Endothelial cell of umbilical vein (primary cell): ENCODE data around the gene C6orf89. TPM values are rescaled to one million over a fixed set of nuclear protein-coding genes. Genes with fewer than 3 reads are reported as not detected.

Experiments
- BruUV-seq: library from RNA; stranded (reverse); fragments of 400-500 nt; replicated peaks from 2 replicates; lab custom pipeline; 2021; lab: Mats Ljungman, UMichigan
- CTCF ChIA-PET: fragments of 300-600, 350-600 bp; sonication (Branson Sonifier 250); formaldehyde crosslinking; loops from one replicate; lab custom pipeline; 2021; ENCODE audit warnings: antibody characterized with exemption, inconsistent platforms; lab: Charles Lee
- POLR2A ChIA-PET: fragments of 300-600, 350-600 bp; sonication (Branson Sonifier 250); formaldehyde crosslinking; loops from one replicate; lab custom pipeline; 2021; ENCODE audit warnings: antibody characterized with exemption, inconsistent platforms; lab: Charles Lee
- DNase-seq: peaks from one replicate; pipeline ENCODE4 v3.0.0-alpha.2; 2011; ENCODE audit warnings: low read depth, low spot score
- FAIRE-seq: peaks from 2 replicates; lab custom pipeline; 2011; peaks lifted over from hg19 to GRCh38; lab: Jason Lieb, UNC
- H2AFZ ChIP-seq: 2 replicates; pipeline ENCODE4 v1.6.0; 2012; ENCODE audit warnings: low read depth, low read length, control low read depth, inconsistent platforms
- H3K27ac ChIP-seq: 2 replicates; pipeline ENCODE4 v1.5.1; 2011; ENCODE audit warnings: low read depth, mild to moderate bottlenecking, control low read depth, low read length, moderate library complexity; ENCODE audit not compliant: insufficient read depth
- H3K27me3 ChIP-seq, 2 experiments: 2 replicates each; pipeline versions ENCODE4 v1.6.0 to v1.6.1; 2011; ENCODE audit warnings: low read length in 2 of 2, mixed read lengths in 1 of 2; ENCODE audit not compliant: control insufficient read depth in 2 of 2, insufficient read depth in 2 of 2
- H3K36me3 ChIP-seq, 2 experiments: 2 replicates in 1 of 2; 3 replicates in 1 of 2; pipeline ENCODE4 v1.5.1; 2011; ENCODE audit warnings: low read length in 2 of 2, mild to moderate bottlenecking in 1 of 2, moderate library complexity in 1 of 2; ENCODE audit not compliant: control insufficient read depth in 2 of 2, insufficient read depth in 2 of 2; ENCODE audit errors: extremely low read depth in 1 of 2
- H3K4me1 ChIP-seq: 3 replicates; pipeline ENCODE4 v1.5.1; 2011; ENCODE audit warnings: mild to moderate bottlenecking, low read length; ENCODE audit not compliant: control insufficient read depth, insufficient read depth; ENCODE audit errors: extremely low read depth
- H3K4me2 ChIP-seq: 2 replicates; pipeline ENCODE4 v1.6.1; 2011; ENCODE audit warnings: low read length, control low read depth, mixed read lengths; ENCODE audit not compliant: insufficient read depth
- H3K4me3 ChIP-seq, 3 experiments: fragments of 200-600 bp in 1 of 3; sonication (generic), shearing (Covaris generic) in 1 of 3; replicated peaks in 1 of 3; 2 replicates each; pipeline ENCODE4 v1.5.1; 2011 to 2016; ENCODE audit warnings: control low read depth in 3 of 3, low read length in 3 of 3, mild to moderate bottlenecking in 2 of 3, inconsistent platforms in 1 of 3, low read depth in 1 of 3, moderate library complexity in 1 of 3; ENCODE audit not compliant: insufficient read depth in 1 of 3
- H3K79me2 ChIP-seq: 2 replicates; pipeline ENCODE4 v1.6.0; 2012; ENCODE audit warnings: low read length, inconsistent platforms; ENCODE audit not compliant: control insufficient read depth, insufficient read depth
- H3K9ac ChIP-seq: replicated peaks from 2 replicates; pipeline ENCODE3; 2011; ENCODE audit warnings: low read length, control low read depth; ENCODE audit not compliant: insufficient read depth; ENCODE audit errors: extremely low read depth
- H3K9me1 ChIP-seq: replicated peaks from 3 replicates; pipeline ENCODE4 v1.6.0; 2011; ENCODE audit warnings: mild to moderate bottlenecking, low read length; ENCODE audit not compliant: control insufficient read depth, insufficient read depth; ENCODE audit errors: extremely low read depth
- H3K9me3 ChIP-seq: replicated peaks from 2 replicates; pipeline ENCODE4 v1.5.1; 2012; ENCODE audit warnings: low read length, inconsistent platforms; ENCODE audit not compliant: control insufficient read depth, insufficient read depth
- H4K20me1 ChIP-seq: replicated peaks from 2 replicates; pipeline ENCODE3; 2011; ENCODE audit warnings: mild to moderate bottlenecking, low read length; ENCODE audit not compliant: control insufficient read depth, insufficient read depth; ENCODE audit errors: extremely low read depth
- CTCF ChIP-seq, 2 donors: IDR thresholded peaks; 1 replicate in 1 of 2; 2 replicates in 1 of 2; pipeline ENCODE4 v1.5.1; 2011; ENCODE audit warnings: low read length in 2 of 2, mild to moderate bottlenecking in 2 of 2, moderate library complexity in 2 of 2, control low read depth in 1 of 2, inconsistent platforms in 1 of 2, low read depth in 1 of 2; ENCODE audit not compliant: insufficient read depth in 1 of 2; ENCODE audit errors: extremely low read depth in 1 of 2
- FOS ChIP-seq: IDR thresholded peaks from 2 replicates; pipeline ENCODE4 v1.6.1; 2011; ENCODE audit warnings: mild to moderate bottlenecking, low read length, moderate library complexity, borderline replicate concordance; ENCODE audit not compliant: insufficient read depth
- GATA2 ChIP-seq: IDR thresholded peaks from 2 replicates; pipeline ENCODE4 v1.7.0; 2011; ENCODE audit warnings: low read depth, mild to moderate bottlenecking, moderate library complexity, mixed read lengths, low read length; ENCODE audit not compliant: insufficient read length, insufficient read depth
- JUN ChIP-seq: IDR thresholded peaks from 2 replicates; pipeline ENCODE4 v1.6.1; 2011; ENCODE audit warnings: borderline replicate concordance, low read depth; ENCODE audit not compliant: insufficient read length, insufficient read depth
- MAX ChIP-seq: IDR thresholded peaks from 2 replicates; pipeline ENCODE4 v1.6.1; 2011; ENCODE audit not compliant: insufficient read depth, insufficient read length
- MYC ChIP-seq: IDR thresholded peaks from one replicate; pipeline ENCODE4 v1.6.1; 2011; ENCODE audit warnings: mild to moderate bottlenecking, low read depth, low read length
- POLR2A ChIP-seq: IDR thresholded peaks from 2 replicates; pipeline ENCODE4 v1.6.1; 2012; ENCODE audit warnings: low read depth, mild to moderate bottlenecking, control low read depth, low read length
- POLR2AphosphoS5 ChIP-seq: IDR thresholded peaks from 2 replicates; pipeline ENCODE4 v1.6.1; 2012; ENCODE audit warnings: low read depth, mild to moderate bottlenecking, control low read depth, low read length, moderate library complexity; ENCODE audit not compliant: insufficient read depth
- dilution Hi-C: fragments of 300-500 bp; cut with MboI; formaldehyde crosslinking; loops from one replicate; pipeline ENCODE4 v1.15.0; 2019; ENCODE audit warnings: low sequenced_read_pairs; ENCODE audit not compliant: extremely low pct_ligation_motif_present
- intact Hi-C: fragments of 100-400 bp; cut with micrococcal nuclease; formaldehyde crosslinking; loops from one replicate; pipeline ENCODE4 v1.10.0; 2022
- polyA plus RNA-seq, 4 experiments: library from polyadenylated mRNA; depleted of rRNA in 3 of 4; stranded (reverse) in 3 of 4; unstranded in 1 of 4; fragments of >200 nt; gene quantifications; 2 replicates each; pipeline versions ENCODE4 v1.2.1 to v1.2.3, GENCODE V29; 2011 to 2012; ENCODE audit warnings: missing spikeins in 1 of 4
- total RNA-seq: library from RNA; stranded (reverse); gene quantifications from 2 replicates; pipeline ENCODE4 v1.2.3, GENCODE V29; 2021

Gene C6orf89
- total and polyA plus RNA-seq, 2 donors (not counting 3 experiments of a cell fraction or from before 2014, with no cell fraction given) = 18.2 to 34.0 TPM

GRCh38 chr6:36925809-36926208 lies 40.1 kb downstream of the C6orf89 start:
- H2AFZ ChIP-seq = no peak overlapping the region
- no peaks in the 10 kb centered on the region for H4K20me1 ChIP-seq
- H3K36me3 ChIP-seq = peaks cover 5 to 7% of the 10 kb centered on the region in 2 experiments
- no TSS peak for BruUV-seq
- no peaks in the 10 kb centered on the region for H3K27me3 ChIP-seq
- no peak overlapping the region for H3K9ac ChIP-seq
- intact Hi-C loops (no loop called here), dilution Hi-C loops (no loop called here)
- TF ChIP-seq CTCF (IDR thresholded peaks at IDR 0.05; ENCODE audit: extremely low read depth in 1 of 2, insufficient read depth in 1 of 2, low read depth in 1 of 2, low read length in 2 of 2) (no peak), FOS (no peak), POLR2A (no peak), POLR2AphosphoS5 (no peak), GATA2 (no peak), JUN (no peak), MAX (no peak), MYC (no peak)
- H3K4me1 ChIP-seq = no peaks in the 10 kb centered on the region
- ChIA-PET CTCF (interaction anchor here (1.2 to 2.7 kb wide), 2 partner anchors 12 to 93 kb away, joined by 3 to 11 read pairs; no protein-coding TSS in a partner anchor), POLR2A (no interaction called here)
- no peak overlapping the region for H3K4me3 ChIP-seq
- no peaks in the 10 kb centered on the region for H3K9me3 ChIP-seq
- FAIRE-seq (no peak), DNase-seq (no peak)
- no peaks in the 10 kb centered on the region for H3K79me2 ChIP-seq
- no peak overlapping the region for H3K4me2 ChIP-seq
- H3K27ac ChIP-seq = no peak overlapping the region
- H3K9me1 ChIP-seq = no peaks in the 10 kb centered on the region
